SH-SY5Y (cell line): Measurements from ENCODE around the gene ST3GAL5.

Experiments
- GATA2 ChIP-seq: IDR thresholded peaks from 2 replicates; pipeline ENCODE4 v1.6.1; 2011; ENCODE audit warnings: mild to moderate bottlenecking, low read depth, low read length
- GATA3 ChIP-seq: IDR thresholded peaks from 2 replicates; pipeline ENCODE4 v1.6.1; 2011; ENCODE audit warnings: low read depth, mild to moderate bottlenecking, low read length, moderate library complexity

- no peak for TF ChIP-seq GATA3
- no peak for TF ChIP-seq GATA2
Observed at GRCh38 chr2:85827879-85828569, 60.8 kb downstream of the ST3GAL5 start.
